Measurements from ENCODE around the gene PLXDC2. TPM values are rescaled to one million over a fixed set of nuclear protein-coding genes. Genes with fewer than 3 reads are reported as not detected.

PLXDC2 gene
- total and polyA plus RNA-seq, 8 donors, result 2.1 to 57.2 (median 11.2) TPM

GRCh38 chr10:19985745-19986144 is 169.5 kb downstream of the PLXDC2 start:
- Histone ChIP-seq H3K27me3 (no peaks in the 10 kb centered on the region), H3K9me3 (no peaks in the 10 kb centered on the region), H3K4me3 (no peak overlapping the region), H3K4me1 (peaks cover 0 to 8% (median 0%) of the 10 kb centered on the region in 4 donors), H3K27ac (no peak overlapping the region), H3K36me3 (no peaks in the 10 kb centered on the region)
- DNase-seq, result no peak
- WGBS, 5 donors, result 50 to 59% (median 55%) methylated on average over 3 of the region's 3 CpGs
- TF ChIP-seq CTCF (IDR thresholded peaks at IDR 0.05) (no peak), POLR2A (IDR thresholded peaks at IDR 0.05) (no peak), EP300 (IDR thresholded peaks at IDR 0.05) (no peak), POLR2AphosphoS5 (IDR thresholded peaks at IDR 0.05) (no peak)
- intact Hi-C loops (cut with DNase I; ENCODE audit: low total_unique reads), result no loop called here

- no peak for DNase-seq
- no peak overlapping the region for H3K4me3 ChIP-seq
- intact Hi-C loops (cut with DNase I; ENCODE audit: low total_unique reads), result no loop called here
- peaks cover 0 to 8% (median 0%) of the 10 kb centered on the region in 4 donors for H3K4me1 ChIP-seq
- no peaks in the 10 kb centered on the region for H3K27me3 ChIP-seq
- H3K36me3 ChIP-seq, result no peaks in the 10 kb centered on the region
- no peaks in the 10 kb centered on the region for H3K9me3 ChIP-seq
- 51 to 72% (median 65%) methylated on average over 2 of the region's 2 CpGs for WGBS, 5 donors
- no peak overlapping the region for H3K27ac ChIP-seq
- TF ChIP-seq CTCF (IDR thresholded peaks at IDR 0.05) (no peak), EP300 (IDR thresholded peaks at IDR 0.05) (no peak), POLR2A (IDR thresholded peaks at IDR 0.05) (no peak), POLR2AphosphoS5 (IDR thresholded peaks at IDR 0.05) (no peak)
These were observed 170.4 kb downstream of the PLXDC2 start for GRCh38 chr10:19986591-19986990.

- no peaks in the 10 kb centered on the region for H3K36me3 ChIP-seq
- TF ChIP-seq POLR2AphosphoS5 (IDR thresholded peaks at IDR 0.05) (no peak), EP300 (IDR thresholded peaks at IDR 0.05) (no peak), POLR2A (IDR thresholded peaks at IDR 0.05) (no peak), CTCF (IDR thresholded peaks at IDR 0.05) (no peak)
- H3K27ac ChIP-seq, result no peak overlapping the region
- peaks cover 0 to 3% (median 0%) of the 10 kb centered on the region in 4 donors for H3K9me3 ChIP-seq
- H3K4me3 ChIP-seq, result no peak overlapping the region
- peaks cover 0 to 8% (median 0%) of the 10 kb centered on the region in 4 donors for H3K4me1 ChIP-seq
- no peak for DNase-seq
- intact Hi-C loops (cut with DNase I; ENCODE audit: low total_unique reads), result no loop called here
- H3K27me3 ChIP-seq, result no peaks in the 10 kb centered on the region
- 0 to 43% (median 15%) methylated on average over 1 of the region's 1 CpG for WGBS, 5 donors
These were observed 171.7 kb downstream of the PLXDC2 start for GRCh38 chr10:19987931-19988330.

GRCh38 chr10:19993714-19994315 is 177.6 kb downstream of the PLXDC2 start:
- WGBS, 5 donors, result 43 to 84% (median 77%) methylated on average over 3 of the region's 3 CpGs
- no peak overlapping the region for H3K27ac ChIP-seq
- H3K4me1 ChIP-seq, result peaks cover 0 to 5% (median 0%) of the 10 kb centered on the region in 4 donors
- no peak for TF ChIP-seq POLR2AphosphoS5 (IDR thresholded peaks at IDR 0.05)
- no peak for TF ChIP-seq CTCF (IDR thresholded peaks at IDR 0.05)
- no peak for TF ChIP-seq POLR2A (IDR thresholded peaks at IDR 0.05)
- no peak for TF ChIP-seq EP300 (IDR thresholded peaks at IDR 0.05)
- no peak for DNase-seq
- no peak overlapping the region for H3K4me3 ChIP-seq
- intact Hi-C loops (cut with DNase I; ENCODE audit: low total_unique reads), result no loop called here
- H3K27me3 ChIP-seq, result no peaks in the 10 kb centered on the region
- H3K36me3 ChIP-seq, result no peaks in the 10 kb centered on the region
- peaks cover 0 to 3% (median 0%) of the 10 kb centered on the region in 4 donors for H3K9me3 ChIP-seq
